ENCODE measurements around the gene RARRES1.

RARRES1 gene

GRCh38 chr3:158763421-158763820, 31.2 kb upstream of the RARRES1 start:
- no peak for DNase-seq

GRCh38 chr3:158762701-158763100, 30.4 kb upstream of the RARRES1 start:
- DNase-seq = no peak

GRCh38 chr3:158761350-158761749, 29.1 kb upstream of the RARRES1 start:
- DNase-seq = no peak

GRCh38 chr3:158755421-158755820, 23.2 kb upstream of the RARRES1 start:
- no peak for DNase-seq

GRCh38 chr3:158753854-158754253, 21.6 kb upstream of the RARRES1 start:
- no peak for DNase-seq

GRCh38 chr3:158751316-158751715, 19.1 kb upstream of the RARRES1 start:
- no peak for DNase-seq

- peak; percentile 58 for DNase-seq
Measured at GRCh38 chr3:158750016-158750415, 17.8 kb upstream of the RARRES1 start.

- DNase-seq = no peak
Measured at GRCh38 chr3:158749526-158749925, 17.3 kb upstream of the RARRES1 start.

- peak; percentile 78 for DNase-seq
Measured at GRCh38 chr3:158748237-158748828, 16.1 kb upstream of the RARRES1 start.

GRCh38 chr3:158747417-158747816, 15.2 kb upstream of the RARRES1 start:
- DNase-seq = no peak

- no peak for DNase-seq
Measured at GRCh38 chr3:158745551-158745950, 13.3 kb upstream of the RARRES1 start.

- no peak for DNase-seq
Measured at GRCh38 chr3:158744567-158745288, 12.5 kb upstream of the RARRES1 start.

- peak; percentile 96 for DNase-seq
Measured at GRCh38 chr3:158743664-158744566, 11.7 kb upstream of the RARRES1 start.

- DNase-seq = no peak
Measured at GRCh38 chr3:158742871-158743663, 10.8 kb upstream of the RARRES1 start.

- no peak for DNase-seq
Measured at GRCh38 chr3:158739661-158740060, 7.4 kb upstream of the RARRES1 start.

- no peak for DNase-seq
Measured at GRCh38 chr3:158739078-158739477, 6.8 kb upstream of the RARRES1 start.

- no peak for DNase-seq
Measured at GRCh38 chr3:158738653-158739052, 6.4 kb upstream of the RARRES1 start.

GRCh38 chr3:158737976-158738615, 5.8 kb upstream of the RARRES1 start:
- no peak for DNase-seq

- DNase-seq = no peak
Measured at GRCh38 chr3:158737410-158737809, 5.2 kb upstream of the RARRES1 start.

- DNase-seq = no peak
Measured at GRCh38 chr3:158735296-158736033, 3.2 kb upstream of the RARRES1 start.

- DNase-seq = no peak
Measured at GRCh38 chr3:158733656-158734055, 1.4 kb upstream of the RARRES1 start.

GRCh38 chr3:158732856-158733200, 571 bp upstream of the RARRES1 start:
- no peak for DNase-seq

Measured in hematopoietic multipotent progenitor cell treated with erythropoietin and hydrocortisone succinate and interleukin-3 and kit ligand, for 6 days (in vitro differentiated cells).